GM04503 (cell line): ENCODE data around the gene ZNF132.

Source experiments
- DNase-seq: peaks from one replicate; pipeline ENCODE4 v3.0.0-alpha.2; 2012; ENCODE audit warnings: low read depth

Gene ZNF132

DNA sequence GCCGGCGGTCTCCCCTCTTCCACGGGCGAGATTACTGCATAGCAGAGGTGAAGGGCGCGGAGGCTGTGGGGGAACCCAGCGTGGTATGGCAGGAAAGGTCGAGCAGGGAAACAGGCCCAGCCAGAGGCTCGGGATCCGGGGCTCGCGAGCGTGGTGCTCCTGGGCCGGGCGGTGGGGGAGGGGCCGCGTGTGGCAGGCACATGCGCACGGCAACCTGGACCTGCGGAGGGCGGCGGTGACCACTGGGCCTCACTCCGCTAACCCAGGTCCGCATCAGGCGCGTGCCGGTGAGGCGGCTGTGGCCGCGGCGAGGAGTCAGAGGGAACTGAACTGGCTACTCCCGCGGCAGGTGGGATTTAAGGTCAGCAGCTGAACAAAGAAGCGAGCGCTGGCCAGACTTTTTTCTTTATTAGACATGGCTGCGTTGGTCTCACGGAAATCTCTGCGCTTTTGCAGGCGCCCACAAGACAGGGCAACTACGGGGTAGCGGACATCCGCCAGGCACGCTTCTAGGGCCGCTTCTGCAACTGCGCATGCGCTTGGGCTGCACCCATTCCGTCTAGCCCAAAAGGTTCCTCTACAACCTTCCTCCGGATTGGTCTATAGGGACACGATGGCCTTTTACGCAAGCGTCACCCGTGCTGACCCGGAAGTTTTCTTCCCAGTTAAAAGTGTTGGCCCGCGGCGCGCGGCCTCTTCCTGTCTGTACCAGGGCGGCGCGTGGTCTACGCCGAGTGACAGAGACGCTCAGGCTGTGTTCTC lies 53.2 kb downstream of the ZNF132 start, which contains the start of gene RPS5:
Gene RPS5 (plus strand): TSS at position 694 of the 762 bp plus-strand sequence. CDS start 869 bp downstream, outside the sequence.
- peak; percentile 87 for DNase-seq

DNA sequence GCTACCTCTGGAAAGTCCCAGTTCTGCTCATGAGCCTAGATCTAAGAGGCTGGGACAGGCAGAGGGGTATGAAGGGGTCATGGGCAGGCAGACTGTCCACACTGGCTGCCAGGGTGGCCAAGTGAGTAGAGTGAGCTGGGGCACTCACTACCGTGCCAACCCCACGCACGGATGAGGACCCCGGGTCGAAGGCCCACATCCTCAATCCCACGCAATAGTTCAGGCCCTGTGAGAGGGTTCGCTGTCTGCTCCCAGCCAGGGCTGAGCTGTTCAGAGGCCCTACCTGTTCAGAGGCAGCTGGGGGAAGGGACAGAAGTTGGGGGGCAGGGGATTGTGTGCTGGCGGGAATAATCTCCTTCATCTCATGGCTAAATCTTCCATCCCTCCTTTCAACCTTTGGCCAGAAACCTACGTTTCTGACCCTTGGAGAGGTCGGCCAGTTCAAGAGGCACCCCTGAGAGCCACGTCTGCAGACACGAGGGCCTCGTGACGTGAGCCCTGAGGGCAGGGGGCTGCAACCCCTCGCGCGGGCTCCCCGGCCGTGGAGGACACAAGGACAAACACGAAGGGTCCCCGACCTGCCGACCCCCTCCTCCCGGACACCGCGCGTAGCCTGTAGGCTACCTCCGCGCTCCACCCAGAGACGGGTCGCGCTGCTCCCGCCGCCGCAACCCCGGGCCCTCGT lies 53.9 kb downstream of the ZNF132 start:
- no peak for DNase-seq

DNA sequence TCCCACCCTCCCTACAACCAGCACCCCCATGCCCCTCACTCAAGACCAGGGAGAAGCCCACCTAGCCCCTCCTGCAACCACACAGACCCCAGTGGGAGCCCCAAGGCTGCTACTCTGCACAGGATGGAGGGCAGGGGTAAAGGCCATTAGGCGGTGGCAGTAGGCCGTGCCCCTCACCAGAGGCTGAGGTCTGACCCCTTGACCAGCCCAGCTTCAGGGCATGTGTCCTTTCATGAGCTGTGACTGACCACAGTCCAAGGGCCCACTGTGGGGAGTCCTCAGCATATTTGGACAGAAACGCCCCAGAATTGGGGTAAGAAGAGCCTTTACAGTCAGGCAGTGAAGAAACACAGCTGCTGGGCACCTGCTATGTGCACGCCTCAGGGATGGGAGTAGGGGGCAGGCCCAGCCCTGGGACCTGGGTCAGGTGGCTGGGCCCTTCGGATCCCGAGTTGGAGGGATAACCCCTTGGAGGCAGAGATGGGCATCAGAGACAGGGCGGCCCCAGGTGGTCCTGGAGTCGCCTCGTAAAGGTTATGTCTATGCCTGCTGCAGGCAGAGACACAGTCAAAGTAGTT lies 54.6 kb downstream of the ZNF132 start:
- no peak for DNase-seq

DNA sequence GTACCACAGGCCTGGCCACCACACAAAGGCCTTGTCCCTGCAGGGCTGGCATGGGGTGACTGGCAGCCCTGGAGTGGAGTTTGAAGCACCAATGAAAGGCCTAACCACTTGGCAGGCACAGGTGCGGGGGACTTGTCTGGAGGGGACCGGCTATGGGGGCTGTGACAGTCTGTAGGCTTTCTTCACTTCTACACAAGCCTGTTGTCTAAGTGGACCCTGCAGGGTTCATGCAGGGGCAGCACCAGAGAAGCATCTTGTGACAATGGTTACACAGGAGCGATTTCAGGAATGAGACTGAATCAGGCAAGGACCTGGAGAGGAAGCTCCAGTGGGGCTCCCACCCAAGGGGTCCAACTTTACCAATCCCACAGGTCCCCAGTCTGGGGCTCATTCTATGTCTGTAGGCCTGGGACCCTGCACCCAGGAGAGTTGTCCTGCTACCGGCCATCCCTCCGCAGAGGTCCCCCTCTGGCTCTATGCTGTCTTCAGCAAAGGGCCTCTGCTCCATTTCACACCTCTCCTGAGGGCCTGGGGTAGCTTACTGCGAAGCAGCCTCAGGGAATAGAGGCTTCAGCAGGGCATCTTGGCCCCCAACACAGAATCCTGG lies 56.9 kb downstream of the ZNF132 start:
- DNase-seq, result no peak
